GM21723 (cell line): ENCODE results near the gene BIVM.
"Not testable (repeated sequence)": the region's sequence is repeated elsewhere in the genome, so short reads cannot be mapped to it uniquely, and the experiment has no call there.

Experiments used
- ATAC-seq: cut with Tn5 transposase; IDR thresholded peaks from one replicate; pipeline ENCODE4 v1.9.1; 2021; ENCODE audit warnings: mild to moderate bottlenecking, moderate library complexity; ENCODE audit not compliant: unreplicated experiment

BIVM gene, protein sequence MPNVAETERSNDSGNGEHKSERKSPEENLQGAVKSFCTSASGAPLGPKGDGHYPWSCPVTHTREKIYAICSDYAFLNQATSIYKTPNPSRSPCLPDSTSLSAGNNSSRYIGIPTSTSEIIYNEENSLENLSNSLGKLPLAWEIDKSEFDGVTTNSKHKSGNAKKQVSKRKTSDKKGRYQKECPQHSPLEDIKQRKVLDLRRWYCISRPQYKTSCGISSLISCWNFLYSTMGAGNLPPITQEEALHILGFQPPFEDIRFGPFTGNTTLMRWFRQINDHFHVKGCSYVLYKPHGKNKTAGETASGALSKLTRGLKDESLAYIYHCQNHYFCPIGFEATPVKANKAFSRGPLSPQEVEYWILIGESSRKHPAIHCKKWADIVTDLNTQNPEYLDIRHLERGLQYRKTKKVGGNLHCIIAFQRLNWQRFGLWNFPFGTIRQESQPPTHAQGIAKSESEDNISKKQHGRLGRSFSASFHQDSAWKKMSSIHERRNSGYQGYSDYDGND

DNA sequence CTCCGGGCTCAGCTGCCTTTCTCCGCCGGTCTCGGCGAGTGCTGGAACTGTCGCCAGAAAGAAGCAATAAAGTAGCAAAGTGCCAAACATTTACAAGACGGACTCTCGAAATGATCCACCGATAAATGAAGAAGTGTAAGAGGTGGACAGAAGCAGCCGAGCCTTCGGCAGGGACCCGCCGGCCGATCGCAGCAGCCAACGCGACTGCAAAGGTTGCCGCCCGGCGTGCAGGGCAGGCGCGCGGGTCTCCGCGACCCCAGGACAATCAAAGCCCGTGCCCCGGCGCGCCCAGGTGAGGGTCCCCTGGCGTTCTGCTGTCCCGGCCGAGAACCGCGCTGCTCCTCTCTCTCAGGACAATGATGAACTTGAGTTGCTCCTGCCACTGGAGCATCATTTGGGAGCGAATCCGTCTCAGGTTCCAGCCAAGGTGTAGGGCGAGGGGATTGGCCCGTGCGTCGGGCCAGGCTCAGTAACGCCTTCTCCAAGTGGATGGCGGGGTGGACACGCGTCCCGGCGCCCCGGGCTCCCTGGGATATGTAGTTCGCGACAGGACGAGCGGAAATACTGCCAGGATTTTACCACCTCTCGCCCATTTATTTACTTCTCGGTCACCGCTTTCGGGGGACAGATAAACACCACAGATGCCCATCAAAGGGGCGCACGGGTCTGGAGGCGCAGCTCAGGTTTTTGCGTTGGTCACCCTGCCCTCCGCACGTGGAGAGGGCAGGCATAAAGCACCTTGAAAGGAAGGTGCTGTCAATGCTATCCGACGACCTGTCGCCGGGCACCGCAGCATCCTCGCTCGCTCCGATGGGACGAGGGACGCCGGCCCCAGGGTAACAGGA lies at the start of gene BIVM, which contains the start of gene POGLUT2:
TSS of gene BIVM (plus strand) at position 539 of the 845 bp plus-strand sequence. CDS start 8,149 bp downstream, outside the sequence.
TSS of gene POGLUT2 (minus strand) at position 396 of the 845 bp plus-strand sequence. CDS start at position 90, 306 bp downstream.
- peak; percentile 86 for ATAC-seq

DNA sequence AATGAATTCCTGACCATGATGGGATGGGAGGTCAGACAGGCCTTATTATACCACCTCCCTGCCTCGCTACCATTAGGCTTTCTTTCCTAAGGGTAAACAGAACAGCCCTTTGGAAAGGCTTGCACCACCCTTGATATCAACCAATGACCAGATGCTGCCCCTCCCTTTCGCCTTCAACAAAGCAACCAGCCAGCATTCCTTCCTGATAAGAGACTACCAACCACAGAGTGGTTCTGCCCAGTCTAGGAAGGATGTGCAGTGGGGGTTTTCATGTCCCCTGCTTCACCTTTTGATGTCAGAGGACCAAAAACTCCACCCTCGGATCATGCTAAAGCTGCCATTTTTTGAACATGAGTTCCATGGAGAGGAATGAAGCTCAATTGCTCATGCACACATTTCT lies 47.0 kb upstream of the BIVM start:
- ATAC-seq = no peak

DNA sequence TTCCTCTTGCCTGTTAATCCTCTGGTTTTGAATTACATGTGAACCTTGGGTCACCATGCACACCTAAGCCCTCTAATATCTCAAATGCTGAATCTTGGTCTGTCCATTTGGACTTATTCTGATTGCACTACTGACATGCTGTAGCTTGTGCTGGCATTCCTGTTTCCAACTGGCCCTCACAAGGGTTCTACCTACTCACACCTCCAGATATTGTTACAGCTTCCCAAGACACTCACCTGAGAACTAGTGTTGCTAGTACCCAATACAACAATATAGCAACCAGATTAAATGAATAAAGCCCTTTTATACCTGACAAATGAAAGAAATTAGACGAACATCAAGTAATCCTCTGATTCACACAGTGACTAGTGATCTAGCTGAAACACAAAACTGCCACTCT lies 41.9 kb upstream of the BIVM start:
- no peak for ATAC-seq

DNA sequence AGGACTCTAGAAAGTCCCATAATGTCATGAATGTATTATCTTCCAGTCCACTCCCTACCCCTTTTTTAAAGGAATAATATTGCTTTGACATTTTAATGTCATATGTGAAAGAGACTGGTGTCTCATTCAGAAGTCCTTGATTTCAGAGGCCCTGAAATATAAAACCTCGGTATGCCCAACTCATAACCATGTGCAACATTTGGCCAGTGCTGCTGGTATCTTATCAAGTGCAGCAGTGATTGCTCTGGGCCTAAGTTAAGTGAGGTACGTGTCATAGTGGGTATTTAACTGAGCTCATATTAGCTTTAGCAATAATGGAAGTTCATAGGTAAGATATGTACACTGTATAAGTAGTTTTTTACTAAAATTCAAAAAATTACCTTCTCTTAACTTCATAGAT lies 40.1 kb upstream of the BIVM start:
- ATAC-seq = no peak

DNA sequence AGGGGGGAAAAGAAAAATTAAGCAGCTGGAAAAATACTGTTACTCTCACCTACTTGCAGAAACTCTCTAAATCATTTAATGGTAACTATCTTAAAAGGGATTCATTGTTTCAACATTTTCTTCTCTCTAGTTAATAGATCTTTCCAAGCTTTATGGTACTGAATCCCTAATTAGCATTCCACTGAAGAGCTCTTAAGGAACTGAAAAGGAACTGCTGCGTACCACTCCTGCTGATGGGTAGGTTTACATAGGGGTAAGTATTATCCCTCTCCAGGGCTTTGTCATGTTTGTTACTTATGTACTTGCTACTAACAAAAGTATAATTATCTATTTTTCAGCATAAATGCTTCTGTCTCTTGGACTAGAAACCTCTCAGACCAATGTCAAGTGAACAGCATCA lies 37.8 kb upstream of the BIVM start:
- no peak for ATAC-seq

DNA sequence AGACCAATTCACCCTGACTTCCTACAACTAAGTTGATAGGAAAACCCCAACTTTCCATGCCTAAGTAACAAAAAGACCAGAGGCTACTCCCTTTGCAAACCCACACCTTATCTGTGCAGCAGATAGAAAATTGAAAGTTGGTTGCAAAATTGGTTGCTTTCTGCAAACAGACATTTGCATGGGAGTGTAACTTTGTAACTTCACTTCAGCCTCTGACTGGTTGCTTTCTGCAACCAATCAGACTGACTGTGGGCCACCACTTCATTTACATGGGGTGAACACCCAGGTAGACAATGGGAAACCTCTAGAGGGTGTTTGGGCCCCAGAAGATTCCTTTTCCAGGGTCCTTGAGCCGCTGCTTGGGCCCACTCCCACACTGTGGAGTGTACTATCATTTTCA lies 35.2 kb upstream of the BIVM start:
- ATAC-seq = no peak

DNA sequence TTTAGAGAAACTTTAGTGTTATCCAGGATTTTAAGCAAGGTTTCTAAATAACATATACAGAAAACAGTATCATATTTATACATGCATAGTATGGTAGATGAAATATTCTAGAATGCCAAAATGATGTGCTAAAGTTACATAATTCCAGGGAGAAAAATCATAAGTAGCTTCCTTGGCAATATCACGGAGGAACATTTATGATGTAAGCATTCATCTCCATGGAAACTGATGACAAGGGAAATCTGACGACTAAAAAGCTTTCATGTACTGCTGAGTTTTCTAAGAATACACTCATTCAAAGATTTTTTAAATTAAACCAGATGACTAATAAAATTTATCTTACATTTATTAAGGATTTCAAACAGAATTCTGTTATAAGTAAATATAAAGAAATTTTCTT lies 30.0 kb upstream of the BIVM start:
- no peak for ATAC-seq

DNA sequence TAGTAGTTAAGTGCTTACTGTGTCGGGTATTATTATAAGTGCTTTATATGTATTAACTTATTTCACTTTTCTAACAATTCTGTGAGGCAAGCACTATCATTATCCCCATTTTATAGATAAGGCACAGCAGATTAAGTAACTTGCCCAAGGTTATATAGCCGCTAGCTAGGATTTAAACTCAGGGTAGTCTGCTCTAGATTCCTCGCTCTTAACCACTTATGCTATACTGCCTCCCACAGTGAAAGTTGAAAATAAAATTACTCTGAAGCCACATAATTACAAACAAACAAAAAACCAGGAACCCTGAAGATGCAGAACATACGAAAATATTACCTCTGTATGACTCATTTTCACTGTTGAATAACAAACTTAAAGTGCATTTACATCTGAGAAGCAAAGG lies 29.2 kb upstream of the BIVM start:
- no peak for ATAC-seq

DNA sequence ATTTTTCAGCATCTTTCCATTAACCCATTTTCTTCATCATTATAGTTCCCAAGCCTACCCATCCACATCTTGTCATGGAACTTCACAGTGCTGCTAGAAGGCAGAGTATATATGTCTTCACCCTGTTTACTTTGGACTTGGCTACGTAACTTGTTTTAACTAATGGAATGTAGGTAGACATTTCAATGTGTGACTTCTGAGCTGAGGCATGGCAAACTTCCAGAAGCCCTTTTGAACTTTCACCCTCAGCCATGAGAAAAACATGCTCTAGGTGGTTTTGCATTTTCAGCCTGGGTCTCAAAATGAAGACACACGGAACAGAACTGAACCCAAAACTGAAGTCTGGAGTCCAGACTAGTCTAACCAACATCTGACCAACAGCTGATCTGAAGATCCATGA lies 28.5 kb upstream of the BIVM start:
- no peak for ATAC-seq

DNA sequence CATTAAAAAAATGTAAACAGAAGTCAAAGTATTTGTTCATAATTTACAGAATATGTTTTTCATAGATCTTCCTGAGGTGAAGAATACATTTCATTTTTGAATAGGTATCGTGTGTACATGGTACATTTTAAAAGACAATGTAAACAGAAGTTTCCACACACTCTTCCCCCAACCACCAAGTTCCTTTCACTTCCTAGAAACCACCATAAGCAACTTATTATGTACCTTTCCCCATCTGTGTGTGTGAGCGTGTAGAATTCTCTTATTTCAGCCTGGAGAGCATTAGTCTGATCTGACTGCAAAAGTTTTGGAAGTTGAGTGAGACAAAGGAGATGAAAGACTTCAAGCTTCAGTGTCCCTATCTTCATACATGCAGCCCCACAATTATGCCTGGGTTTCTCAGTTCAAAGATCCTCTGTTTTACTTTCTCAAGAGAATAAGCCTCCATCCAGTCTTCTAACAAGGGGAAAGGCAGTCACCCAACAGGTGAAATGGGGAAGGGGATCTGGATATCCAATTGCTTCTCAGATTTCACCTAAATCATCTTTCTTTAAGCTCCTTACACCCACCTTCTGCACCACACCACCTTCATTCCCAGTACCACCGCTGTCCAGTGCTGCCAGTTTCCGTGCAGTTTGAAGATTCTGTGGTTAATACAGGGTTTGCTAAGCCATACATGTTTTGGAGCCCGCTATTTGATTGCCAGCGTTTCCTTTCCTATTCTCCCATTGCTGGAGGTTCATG lies 27.4 kb upstream of the BIVM start:
- no peak for ATAC-seq

DNA sequence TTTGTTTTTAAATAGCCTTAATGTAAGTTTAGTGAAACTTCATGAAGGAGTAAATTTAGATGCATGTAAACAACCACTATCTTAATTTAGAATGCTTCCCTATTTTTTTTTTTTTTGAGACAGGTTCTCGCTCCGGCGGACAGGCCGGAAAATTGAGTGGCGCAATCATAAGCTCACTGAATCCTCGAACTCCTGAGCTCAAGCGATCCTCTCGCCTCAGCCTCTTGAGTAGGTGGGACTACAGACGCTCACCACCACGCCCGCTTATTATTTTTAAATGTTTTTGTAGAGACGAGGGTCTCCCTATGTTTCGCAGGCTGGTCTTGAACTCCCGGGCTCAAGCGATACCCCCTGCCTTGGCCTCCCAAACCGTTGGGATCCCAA lies 26.9 kb upstream of the BIVM start:
- no peak for ATAC-seq

DNA sequence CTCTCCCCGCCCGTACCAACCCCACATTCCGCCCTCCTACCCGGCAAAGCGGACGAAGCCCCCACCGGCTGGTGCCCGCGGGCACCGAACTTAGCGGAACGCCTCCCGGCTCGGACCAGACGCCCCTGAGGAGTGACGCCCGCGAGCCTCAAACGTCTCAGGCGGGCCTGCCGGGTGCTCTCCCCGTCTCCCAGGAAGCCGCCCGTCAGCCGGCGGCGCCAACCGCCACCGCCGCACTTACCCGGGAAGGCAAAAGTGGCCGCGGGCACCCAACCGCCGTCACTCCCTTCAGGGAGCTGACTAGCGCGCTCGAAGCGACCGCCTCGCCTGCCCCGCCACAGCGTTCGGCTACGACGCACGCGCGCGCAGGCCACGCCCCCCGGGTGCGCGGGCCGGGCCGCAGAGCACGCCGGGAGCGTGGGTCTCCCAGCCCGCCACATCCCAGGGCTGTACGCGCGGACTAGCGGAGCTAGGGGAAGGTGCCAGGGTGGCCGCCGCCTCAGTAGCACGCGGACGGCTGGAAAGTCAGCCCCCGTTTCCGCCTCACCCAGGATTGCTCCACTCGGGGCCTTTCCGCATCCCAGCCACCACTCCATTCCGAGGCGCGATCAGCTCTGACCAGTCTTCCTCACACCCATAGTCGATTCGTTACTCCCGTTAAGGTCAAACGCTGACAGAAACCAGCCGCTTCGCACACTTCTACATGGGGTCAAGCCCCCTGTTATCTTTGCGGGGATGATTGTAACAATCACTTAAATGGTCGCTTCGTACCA lies 25.3 kb upstream of the BIVM start, which contains the start of gene TEX30:
TSS of gene TEX30 (minus strand) at position 346 of the 773 bp plus-strand sequence. CDS start 3,760 bp downstream, outside the sequence.
- peak; percentile 95 for ATAC-seq

DNA sequence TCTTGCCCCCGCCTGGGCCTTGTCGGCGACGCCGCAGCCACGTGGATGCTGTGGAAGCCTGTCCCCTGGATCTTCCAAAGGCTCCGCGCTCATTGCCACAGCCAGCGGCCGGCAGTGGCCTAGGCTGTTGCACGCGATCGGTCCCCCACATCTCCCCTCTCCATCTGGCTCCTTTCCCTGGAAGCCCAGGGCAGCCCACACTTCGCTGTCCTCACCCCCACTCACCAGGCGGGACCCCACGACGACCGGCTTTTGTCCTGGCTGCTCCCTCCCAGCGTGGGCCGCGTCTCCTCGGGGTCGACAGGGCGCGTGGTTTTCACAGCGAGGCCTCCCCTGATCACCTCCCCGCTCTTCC lies 24.7 kb upstream of the BIVM start:
- ATAC-seq = no peak

DNA sequence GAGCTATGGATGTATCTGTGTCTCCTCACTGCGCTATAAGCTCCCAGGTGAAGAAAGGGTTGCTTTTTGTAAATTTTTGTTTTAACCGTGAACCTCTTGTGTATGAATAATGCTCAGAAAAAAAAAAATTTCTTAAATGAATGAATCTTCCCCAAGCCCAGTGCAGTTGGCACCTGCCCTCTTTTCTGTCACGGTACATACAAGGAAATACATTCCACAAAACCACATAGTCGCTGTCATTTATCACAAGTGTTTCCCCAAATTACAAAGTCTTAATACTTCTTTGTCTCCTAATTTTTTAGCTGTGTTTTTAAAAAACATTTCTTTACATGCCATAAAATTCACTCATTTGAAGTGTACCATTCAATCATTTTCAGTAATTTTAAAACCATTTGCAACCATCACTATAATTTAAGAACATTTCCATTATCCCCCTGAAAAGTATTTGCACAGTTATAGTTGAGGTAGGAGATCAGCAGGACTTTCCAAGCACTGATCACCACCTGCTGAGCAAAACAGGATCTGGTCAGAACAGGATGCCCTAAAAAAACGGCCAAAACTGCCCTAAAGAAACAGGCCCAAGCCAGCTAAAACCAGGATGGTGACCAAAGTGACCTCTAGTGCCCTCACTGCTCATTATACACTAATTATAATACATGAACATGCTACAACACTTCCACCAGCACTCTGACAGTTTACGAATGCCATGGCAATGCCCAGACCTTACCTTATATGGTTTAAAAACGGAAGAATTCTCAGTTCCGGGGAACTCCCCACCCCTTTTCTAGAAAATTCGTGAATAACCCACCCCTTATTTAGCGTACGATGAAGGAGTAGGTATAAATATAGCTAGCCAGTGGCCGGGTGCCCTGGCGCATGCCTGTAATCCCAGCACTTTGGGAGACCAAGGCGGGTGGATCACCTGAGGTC lies 24.1 kb upstream of the BIVM start:
- no peak for ATAC-seq

DNA sequence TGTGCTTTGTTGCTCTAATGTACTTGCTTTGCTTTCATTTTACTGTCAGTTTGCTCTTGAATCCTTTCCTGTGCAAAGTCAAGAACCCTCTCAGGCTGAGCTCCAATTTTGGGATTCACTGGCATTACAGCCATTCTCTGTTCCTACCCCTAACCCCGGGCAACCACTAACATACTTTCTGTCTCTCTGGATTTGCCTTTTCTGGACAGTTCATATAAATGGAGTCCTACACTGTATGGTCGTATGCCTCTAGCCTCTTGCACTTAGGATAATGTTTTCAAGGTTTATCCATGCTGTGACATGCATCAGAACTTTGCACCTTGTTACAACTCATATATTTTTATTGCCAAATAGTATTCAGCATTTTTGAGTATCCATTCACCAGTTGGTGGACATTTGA lies 22.6 kb upstream of the BIVM start:
- no peak for ATAC-seq

DNA sequence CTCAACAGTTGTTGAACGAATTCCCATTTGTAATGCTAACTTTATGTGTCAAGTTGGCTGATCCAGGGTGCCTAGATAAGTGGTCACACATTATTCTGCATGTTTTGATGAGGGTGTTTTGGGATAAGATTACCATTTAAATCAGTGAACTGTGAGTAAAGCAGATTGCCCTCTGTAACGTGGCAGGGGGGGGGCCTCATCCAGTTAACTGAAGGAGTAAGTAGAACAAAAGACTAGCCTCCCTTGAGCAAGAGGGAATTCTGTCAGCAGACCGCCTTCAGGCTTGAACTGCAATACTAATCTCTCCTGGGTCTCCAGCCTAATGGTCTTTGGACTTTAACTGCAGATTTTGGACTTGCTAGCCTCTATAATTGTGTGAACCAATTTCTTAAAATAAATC lies 21.2 kb upstream of the BIVM start:
- ATAC-seq = no peak

DNA sequence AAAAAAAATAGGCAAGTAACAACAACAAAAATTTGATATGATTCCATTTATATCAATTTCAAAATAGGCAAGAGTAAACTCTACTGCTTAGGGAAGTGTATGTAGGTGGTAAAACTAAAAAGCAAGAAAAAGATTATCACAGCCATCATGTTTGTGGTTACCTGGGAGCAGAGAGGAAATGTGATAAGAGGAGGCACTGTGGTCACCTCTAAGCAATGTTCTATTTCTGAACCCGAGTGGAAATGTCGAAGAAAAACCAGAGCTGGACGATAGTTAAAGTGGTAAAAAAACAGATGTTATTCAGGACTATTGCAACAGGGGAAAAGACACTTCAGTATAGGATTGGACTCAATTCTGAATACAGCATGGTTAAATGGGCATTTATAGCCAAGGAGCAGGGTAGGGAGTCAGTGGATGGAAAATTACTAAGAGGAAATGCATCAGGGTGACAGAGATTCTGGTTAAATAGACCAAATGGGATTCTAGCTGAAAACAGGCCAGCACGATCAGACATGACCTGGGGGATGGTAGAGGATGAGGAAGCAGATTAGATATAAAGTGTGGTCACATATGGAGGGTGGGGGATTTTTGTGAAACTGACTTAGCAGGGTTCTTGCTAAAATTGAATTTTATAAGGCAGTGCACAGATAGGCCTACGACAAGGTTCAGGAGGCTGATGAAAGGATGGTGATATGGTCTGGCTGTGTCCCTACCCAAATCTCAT lies 19.3 kb upstream of the BIVM start:
- no peak for ATAC-seq

DNA sequence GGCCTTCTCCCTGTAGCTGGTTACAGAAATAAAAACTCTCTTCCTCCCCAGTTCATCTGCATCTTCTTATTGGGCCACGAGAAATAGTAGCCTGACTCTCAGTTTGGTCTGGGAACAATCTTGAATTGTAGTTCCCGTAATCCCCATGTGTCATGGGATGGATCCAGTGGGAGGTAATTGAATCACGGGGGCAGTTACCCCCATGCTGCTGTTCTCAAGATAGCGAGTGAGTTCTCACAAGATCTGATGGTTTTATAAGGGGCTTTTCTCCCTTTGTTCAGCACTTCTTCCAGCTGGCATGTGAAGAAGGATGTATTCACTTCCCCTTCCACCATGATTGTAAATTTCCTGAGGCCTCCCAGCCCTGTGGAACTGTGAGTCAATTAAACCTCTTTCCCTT lies 18.3 kb upstream of the BIVM start:
- ATAC-seq = not testable (repeated sequence)

DNA sequence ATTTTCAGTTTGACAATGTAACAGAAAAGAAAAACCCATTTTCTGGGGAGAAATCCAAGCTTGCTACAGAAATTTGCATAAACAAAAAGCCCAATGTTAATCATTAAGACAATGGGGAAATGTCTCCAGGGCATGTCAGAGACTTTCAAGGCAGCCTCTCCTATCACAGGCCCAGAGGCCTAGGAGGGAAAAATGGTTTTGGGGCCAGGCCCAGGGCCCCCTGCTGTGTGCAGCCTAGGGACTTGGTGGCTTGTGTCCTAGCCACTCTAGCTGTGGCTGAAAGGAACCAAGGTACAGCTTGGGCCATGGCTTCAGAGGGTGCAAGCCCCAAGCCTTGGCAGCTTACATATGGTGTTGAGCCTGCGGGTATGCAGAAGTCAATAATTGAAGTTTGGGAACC lies 17.3 kb upstream of the BIVM start:
- ATAC-seq = no peak
